ENCODE results near the gene SLC43A1.

Gene SLC43A1

DNA sequence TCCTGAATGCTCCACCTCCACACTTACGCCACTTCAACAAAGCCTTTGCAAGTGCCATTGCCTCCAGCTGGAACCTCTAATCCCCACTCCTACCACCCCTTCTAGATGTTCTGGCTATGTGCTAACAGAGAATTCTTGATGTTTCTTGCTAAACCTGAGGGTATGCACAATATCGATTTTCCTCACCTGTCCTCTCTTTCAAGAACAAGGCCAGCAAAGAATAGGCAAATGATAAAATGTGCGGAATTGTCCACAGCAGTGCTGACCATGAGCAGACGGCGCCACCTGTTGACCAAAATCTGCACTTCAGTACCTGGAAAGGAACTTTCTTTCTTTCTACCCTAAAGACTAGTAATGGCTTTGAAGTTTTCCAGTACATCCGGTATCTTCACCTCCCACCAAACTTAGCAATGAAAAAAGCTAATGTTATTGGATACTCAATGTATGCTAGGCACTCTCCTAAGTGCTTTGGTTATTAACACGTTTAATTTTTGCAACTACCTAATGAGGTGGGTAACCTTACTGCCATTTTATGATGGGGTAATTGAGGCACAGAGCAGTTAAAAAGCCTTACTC lies 11.6 kb upstream of the SLC43A1 start:
- peak; percentile 65 for DNase-seq

DNA sequence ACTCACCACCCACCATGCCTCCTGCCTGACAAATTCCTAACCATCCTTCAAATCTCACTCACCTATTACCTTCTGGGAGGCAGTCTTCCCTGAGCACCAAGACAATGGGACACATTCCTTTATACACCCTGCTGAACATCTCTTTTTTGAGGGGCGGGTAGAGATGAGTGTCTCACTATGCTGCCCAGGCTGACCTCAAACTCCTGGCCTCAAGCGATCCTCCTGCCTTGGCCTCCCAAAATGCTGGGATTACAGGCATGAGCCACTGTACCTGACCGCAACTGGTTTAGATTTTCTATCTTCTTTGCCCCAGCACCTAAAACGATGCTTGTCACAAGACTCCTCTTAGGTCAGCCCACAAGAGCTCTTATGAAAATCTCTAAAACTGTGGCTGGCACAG lies 7.9 kb upstream of the SLC43A1 start:
- no peak for DNase-seq

DNA sequence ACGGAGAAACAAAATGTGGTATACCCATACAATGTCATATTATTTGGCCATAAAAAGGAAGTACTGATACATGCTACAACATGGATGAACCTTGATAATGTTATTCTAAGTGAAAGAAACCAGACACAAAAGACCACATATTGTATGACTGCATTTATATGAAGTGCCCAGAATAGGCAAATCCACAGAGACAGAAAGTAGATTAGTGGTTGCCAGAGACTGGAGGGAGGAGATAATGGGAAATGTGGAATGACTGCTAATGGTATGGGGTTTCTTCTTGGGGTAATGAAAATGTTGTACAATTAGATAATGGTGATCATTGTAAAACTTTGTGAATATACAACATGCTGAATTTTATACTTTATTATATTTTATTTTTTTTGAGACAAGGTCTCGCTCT lies 5.6 kb upstream of the SLC43A1 start:
- DNase-seq, result no peak

DNA sequence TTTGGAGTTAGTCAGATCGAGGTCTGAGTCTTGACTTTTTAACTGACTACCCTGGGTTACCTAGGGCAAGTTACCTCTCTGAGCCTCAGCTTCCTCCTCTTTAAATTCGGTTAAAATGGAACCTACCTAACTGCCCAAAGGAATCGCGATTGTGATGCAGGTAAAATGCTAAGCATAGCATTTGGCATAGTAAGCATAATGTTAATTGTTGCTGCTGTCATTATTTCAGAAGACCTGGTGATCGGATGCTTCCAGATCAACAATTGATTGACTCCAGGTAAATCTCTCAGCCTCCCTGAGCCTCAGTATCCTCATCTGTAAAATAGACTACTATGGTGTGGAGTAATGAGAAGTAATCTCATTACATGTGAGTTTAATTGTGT lies 550 bp upstream of the SLC43A1 start:
- DNase-seq, result no peak

DNA sequence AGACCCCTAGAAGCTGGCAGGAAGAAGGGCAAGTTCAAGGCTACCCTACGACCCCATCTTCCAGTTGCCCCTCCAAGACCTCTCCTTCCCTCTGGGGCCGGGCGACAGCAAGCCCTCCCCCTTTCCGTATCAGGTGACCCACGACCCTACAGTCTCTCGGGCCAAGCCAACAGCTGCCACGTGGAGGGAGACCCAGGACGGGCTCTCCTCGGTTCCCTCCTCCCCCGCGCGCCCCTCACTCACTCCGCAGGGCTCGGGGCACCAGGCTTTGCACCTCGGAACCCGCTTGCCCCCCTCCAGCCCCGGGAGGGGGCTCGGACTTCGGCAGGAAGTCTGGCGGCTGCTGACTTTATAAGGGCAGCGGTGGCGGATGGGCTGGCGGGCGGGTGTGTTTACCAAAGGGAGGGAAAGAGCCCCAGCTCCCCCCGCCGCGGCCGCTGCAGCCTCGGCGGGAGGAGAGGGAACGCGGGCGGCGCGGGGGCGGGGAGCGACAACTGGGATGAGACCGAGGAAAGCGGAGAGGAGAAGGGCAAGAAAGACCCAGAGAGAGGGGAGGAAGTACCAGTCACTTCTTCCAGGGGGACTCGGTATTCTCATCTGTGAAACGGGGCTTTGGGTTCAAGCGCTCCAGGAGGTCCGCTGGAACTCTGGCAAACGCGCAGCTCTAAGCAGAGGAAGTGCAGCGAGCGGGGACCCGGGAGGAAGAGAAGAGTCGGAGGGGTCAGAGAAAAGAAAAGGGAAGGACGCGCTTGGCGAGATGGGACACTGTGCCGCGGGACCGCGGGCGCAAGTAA lies 767 bp downstream of the SLC43A1 start:
- peak; percentile 60 for DNase-seq

DNA sequence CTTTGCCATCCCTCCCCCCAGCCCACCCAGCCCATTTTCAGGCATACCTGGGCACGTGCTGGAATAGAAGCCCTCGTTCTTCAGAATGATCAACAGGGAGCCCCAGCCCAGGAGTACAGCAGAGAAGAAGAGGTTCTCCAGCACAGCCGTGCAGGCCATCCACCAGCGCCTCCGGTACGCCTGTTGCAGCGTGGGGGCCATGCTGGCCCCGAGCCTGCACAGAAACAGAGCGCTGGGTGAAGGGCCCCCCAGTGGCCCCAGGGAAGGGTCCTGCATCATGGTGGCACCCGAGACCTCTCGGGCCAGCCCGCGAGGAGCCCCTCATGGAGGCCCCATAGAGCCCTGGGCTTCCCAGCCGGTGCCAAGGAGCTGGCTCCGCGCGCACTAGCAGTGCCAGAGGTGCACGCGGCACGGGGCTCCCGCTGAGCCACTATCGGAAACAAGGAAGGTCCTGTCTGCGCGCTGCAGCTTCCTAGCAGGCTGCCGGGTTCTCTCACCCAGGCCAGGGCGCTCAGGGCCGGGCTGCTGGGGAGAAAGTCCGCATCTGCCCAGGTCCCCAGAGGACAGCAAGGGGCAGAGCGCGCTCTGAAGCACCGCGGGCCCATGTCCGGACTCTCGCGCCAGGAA lies 1.5 kb downstream of the SLC43A1 start:
- peak; percentile 46 for DNase-seq

DNA sequence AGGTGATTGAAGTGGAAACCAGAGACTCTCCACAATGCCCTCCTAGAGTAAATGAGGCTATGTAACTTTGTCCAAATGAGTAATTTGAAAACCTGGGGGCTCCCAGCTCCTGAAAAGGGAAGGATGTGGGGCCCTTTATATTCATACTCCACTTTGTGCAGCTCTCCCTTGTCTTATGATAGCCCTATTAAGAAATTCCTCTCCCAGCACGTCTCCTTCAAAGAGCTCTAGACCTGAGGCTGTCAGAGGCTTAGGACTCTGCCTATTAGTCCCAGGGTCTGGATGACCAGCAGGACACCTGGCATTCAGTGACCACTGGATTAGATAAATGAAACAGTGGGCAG lies 2.1 kb downstream of the SLC43A1 start:
- no peak for DNase-seq

DNA sequence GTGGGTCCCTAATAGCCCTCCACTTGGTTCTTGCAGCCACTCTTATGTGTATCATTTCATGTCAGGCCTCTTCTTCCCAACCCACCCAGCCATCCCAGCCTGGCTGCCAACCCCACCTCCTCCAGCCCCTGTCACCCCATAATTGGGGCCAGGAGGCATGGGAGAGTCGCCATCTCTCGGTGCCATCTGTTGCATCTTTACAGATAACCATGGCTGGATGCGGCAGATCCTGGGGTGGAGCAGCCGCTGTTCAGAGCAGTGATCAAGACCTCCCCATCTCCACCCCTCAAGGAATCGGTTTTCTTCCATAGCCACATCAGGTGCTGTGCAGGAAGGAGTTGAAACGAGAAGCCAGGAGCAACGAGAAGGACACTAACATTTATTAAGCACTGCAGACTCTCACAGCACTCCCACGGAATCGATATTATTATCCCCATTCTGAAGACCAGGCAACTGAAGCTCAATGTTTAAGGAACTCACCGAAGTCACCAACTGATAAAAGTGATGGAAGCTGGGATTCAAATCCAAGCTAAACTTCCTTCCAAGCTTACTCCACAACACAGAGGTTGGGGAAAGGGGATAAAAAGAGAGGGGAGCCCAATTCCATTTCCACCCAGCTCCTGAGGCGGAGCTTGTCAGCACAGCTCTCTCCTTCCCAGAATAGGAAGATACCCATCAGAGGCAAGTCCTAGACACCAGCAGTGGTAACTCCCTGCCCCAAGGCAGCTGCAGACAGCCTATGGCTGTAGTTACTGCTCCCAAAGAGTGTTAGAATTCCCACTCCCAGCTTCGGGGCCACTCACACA lies 2.7 kb downstream of the SLC43A1 start:
- DNase-seq, result no peak

DNA sequence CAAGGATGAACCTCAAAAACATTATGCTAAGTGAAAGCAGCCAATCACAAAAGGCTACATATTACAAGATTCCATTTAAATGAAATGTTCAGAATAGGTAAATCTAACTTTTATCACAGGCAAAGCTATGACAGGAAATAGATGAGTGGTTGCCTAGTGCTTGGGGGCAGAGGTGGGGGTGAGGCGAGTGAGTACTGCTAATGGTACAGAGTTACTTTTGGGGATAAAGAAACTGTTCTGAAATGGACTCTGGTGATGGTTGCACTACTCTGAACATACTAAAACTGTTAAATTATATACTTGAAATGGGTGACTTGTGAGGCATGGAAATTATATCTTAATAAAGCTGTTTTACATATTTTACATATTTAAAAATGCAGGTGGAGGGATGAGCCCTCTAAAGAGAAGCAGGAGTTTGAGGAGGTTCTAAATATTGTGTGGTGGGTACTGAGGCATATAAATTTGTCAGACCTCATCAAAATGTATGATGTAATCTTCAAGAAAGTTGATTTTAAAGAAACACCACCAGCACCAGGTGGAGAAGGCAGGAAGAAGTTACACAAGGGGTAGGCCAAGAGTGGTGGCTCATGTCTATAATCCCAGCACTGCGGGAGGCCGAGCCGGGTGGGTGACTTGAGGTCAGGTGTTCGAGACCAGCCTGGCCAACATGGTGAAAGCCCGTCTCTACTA lies 3.6 kb downstream of the SLC43A1 start:
- DNase-seq, result no peak

DNA sequence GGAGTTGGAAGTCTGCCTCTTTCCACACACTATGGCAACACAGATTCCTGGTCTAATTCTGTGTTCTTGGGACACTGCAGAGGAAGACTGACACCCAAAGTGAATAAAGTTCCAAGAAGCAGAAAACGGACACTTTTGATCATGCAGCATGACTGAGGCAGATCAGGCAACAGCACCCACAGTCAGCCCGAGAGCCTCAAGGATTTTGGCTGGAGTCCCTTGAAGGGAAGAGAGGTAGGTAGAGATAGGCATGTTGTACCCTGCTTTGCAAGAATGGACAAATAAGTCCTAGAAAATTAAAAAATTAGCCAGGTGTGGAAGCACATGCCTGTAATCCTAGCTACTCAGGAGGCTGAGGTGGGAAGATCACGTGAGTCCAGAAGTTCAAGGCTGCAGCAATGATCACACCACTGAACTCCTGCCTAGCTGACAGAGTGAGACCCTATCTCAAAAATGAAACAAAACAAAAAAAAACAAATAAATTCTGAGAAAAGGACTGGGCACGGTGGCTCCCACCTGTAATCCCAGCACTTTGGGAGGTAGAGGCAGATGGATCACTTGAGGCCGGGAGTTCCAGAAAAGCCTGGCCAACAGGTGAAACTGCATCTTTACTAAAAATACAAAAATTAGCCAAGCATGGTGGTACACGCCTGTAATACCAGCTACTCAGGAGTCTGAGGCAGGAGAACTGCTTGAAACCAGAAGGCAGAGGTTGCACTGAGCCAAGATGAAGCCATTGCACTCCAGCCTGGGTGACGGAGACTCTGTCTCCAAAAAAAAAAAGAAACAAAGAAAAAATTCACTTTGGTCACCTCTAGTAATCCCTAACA lies 6.9 kb downstream of the SLC43A1 start:
- DNase-seq, result no peak

DNA sequence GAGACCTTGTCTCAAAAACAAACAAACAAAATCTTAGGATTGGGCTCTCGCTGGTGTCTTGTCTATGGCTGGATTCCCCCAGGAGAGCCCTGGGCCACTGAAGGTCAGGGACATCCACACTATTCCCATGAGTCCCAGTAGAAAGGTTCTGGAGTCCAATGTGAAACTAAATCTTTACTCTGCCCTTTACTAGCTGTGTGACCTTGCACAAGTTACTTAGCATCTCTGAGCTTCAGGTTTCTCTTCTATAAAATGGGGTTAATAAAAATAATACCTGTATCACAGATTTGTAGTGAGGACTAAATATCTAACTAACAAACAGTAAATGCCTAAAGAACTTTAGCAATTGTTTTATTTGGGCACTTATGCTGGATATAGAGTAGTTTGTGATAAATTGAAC lies 9.0 kb downstream of the SLC43A1 start:
- DNase-seq, result no peak

DNA sequence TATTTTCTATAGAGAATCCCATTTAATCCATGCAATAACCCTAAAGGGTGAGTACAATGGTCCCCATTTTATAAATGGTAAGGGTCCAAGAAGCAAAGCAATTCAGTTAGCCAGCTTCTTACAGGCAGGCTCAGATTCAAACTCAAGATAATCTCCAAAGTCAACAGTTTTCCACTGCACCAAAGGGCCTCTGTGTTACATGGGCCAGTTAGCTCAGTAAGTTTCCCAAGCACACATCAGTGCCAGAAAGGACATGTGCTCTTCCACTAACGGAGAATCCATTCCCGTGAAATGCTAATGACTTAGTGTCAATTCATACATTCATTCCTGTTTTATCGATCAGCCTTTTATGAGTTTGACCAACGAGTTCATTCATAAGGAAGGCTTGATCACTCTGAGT lies 11.0 kb downstream of the SLC43A1 start:
- no peak for DNase-seq

DNA sequence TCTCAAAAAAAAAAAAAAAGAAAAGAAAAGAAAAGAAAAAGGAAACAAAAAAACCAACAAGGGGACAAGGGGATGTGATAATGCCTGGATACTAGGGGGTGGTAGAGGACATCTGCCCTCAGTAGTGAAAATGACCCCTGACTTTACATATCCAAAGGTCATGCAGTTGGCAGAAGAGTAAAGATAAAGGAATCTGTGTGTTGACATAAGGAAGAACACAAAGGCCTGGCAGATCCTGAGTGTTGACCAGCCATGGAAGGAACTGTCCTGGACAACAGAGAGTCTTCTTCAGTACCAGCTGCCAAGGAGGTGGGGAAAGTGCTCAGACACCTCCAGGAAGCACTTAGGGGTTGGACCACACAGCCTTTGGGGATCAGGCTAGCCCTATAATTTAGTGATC lies 12.6 kb downstream of the SLC43A1 start:
- no peak for DNase-seq

DNA sequence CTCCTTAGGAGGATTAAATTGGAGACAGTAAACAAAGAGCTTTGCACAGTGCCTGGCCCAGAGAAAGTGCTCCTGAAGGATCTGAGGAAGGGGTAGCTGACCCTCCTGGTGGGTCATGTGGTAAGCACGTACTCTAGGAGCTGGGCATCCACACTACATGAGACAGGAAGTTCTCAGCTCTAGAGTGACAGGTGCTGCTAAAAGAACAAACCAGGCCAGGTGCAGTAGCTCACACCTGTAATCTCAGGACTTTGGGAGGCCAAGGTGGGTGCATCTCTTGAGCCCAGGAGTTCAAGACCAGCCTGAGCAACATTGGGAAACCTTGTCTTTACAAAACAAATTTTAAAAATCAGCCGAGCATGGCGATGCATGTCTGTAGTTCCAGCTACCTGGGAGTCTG lies 13.1 kb downstream of the SLC43A1 start:
- no peak for DNase-seq

DNA sequence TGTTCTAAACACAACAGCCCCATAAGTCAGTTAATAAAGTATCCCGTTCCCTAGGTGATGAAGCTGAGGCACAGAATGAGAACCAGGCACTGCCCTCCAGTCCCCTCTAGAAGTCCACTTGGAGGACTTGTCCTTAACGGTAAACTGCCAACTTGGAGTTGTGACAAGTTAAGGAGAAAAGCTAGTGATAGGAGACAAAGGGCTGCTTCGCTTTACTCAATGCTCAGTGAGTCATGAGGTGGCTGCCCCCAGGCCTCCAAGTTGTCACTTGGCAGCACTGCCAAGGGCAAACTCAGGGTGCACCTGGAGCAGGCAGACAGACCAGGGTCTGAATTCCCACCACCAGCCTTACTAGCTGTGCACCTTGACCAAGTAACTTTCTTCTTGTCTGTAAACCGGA lies 13.5 kb downstream of the SLC43A1 start:
- DNase-seq, result no peak

DNA sequence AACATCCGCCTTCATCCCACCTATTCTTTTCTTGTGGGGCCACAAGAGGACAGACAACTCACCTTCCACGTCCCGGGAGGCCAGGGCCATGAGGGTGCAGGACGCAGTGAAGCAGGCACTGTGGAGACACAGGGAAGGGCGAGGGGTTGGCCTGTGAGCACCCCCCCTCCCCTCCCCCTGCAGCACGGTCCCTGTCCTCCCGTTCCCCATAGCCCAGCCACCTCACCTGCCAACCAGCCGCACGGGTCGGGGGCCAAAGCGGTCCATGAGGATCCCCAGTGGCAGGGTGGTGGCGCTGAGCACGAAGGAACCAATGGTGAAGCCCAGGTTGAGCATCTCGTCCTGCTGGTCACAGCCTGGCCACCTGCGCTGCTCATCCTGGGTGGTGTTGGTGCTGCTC lies 14.6 kb downstream of the SLC43A1 start:
- no peak for DNase-seq

DNA sequence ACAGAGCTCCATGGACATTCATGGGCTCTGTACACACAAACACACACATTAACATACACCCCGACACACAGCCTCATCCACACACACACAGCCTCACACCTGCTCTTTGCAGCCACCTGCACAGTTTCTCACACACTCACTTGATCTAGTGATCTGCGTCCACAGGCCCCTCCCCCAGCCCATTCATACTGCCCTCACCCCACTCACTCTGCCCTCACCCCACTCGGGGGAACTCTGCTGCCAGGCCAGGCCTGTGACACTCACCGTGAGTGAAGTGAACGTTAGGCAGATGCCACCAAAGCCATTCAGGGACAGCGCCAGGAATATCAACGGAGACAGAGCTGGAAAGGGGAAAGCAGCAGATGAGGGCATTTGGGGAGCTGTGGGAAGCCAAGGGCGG lies 15.0 kb downstream of the SLC43A1 start:
- no peak for DNase-seq

DNA sequence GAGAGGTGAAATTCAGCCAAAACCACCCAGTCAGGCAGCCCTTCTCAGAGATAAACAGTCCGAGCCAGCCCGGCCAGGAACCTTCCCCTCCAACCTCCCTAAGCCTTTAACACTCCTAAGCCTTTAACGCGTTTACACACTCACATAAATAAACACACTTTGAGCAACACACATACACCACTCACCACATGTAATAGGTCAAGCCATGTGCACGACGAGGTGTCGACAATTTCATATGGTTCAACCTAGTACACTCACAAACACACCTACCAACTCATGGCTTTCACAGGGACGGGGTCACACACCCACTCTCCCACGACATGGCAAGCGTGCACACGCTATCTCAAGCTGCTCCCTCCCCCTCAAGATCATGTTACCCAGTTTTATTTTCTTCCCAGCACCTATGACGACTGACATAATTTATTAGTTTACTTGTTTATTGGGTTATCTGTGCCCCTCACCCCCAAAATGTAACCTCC lies 15.5 kb downstream of the SLC43A1 start:
- DNase-seq, result no peak

DNA sequence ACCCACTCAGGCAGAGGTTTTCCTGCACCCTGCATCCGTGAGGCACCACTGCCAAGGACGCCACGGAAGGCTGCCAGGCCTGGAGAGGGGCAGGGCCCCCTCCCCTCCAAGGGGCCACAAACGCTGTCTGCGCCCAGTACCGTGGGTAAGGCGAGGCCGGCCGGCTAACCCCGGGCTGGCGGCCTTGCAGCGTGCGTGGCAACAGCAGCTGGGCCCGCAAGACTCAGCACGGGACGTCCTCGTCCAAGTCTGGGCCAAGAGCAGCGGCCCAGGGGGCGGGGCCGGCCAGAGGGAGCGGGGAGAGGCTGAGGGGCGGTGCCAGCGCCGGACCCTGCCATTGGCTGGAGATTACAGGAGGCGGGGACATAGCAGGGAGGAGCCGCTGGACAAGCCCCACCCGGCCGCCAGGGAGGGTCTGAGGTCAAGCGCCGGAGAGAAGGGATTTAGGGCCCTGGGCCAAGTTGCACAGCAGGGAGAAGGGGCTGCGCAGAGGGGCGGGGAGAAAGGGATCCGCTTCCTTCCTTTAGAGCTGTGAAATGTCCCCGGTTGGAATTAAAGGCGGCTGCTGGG lies 16.0 kb downstream of the SLC43A1 start:
- peak; percentile 60 for DNase-seq

DNA sequence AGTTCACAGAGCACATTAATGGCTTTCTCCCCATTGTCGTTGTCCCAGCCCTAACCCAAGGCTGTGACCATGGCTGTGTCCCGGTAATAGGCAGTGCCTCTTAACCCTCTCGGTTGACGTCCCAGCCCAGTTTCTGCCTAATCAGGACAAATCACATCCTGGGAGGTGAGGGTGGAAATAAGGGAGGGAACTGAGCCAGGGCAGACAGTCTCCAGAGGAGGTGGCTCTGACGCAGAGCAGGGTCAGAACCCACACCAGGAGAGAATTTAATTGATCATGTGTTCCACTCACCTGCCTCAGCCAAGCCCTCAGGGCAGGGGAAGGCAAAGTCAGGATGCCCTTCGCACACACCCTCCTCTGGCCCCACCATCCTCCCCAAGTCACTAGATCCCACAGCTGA lies 17.0 kb downstream of the SLC43A1 start:
- DNase-seq, result no peak

Measured in activated CD4-positive, alpha-beta T cell treated with anti-CD3 and anti-CD28 coated beads, Interleukin-10, Interleukin-2, amounts not matched to agents 100 ng/mL and 50 ng/mL, durations not matched to agents 16 hours and 8 hours (primary cell).